ENCODE data around the gene GRM4.

GRM4 gene

DNA sequence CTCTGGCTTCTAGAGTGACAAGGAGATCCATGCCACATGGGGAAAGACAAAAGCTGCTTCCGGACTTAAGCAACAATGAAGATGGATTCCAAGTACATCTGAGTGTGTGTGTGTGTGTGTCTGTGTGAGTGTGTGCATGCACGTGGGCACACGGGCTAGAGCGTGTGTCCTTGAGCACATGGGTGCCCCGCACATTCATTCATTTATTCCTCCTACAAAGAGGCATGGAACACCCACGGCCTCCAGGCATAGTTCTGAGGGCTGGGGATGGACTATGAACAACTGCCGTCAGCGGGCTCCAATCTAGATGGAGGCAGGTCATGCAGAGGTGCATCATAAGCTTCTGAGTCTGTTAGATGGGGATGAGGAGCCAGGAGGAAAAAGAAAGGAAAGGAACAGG lies 49.1 kb downstream of the GRM4 start:
- TF ChIP-seq, protein P1, sequence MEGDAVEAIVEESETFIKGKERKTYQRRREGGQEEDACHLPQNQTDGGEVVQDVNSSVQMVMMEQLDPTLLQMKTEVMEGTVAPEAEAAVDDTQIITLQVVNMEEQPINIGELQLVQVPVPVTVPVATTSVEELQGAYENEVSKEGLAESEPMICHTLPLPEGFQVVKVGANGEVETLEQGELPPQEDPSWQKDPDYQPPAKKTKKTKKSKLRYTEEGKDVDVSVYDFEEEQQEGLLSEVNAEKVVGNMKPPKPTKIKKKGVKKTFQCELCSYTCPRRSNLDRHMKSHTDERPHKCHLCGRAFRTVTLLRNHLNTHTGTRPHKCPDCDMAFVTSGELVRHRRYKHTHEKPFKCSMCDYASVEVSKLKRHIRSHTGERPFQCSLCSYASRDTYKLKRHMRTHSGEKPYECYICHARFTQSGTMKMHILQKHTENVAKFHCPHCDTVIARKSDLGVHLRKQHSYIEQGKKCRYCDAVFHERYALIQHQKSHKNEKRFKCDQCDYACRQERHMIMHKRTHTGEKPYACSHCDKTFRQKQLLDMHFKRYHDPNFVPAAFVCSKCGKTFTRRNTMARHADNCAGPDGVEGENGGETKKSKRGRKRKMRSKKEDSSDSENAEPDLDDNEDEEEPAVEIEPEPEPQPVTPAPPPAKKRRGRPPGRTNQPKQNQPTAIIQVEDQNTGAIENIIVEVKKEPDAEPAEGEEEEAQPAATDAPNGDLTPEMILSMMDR (conservative IDR thresholded peaks at IDR 0.05; ENCODE audit: low read depth, low read length): no peak
- Histone ChIP-seq H2AFZ (ENCODE audit: low read depth) (no peak overlapping the region), H3K79me2 (ENCODE audit: insufficient read depth, low read depth) (no peaks in the 10 kb centered on the region), H3K27me3 (ENCODE audit: insufficient read depth, low read depth) (peaks cover 92% of the 10 kb centered on the region), H3K4me1 (ENCODE audit: low read depth, poor library complexity, severe bottlenecking) (no peaks in the 10 kb centered on the region), H3K27ac (no peak overlapping the region), H4K20me1 (ENCODE audit: insufficient read depth) (no peaks in the 10 kb centered on the region), H3K4me2 (no peak overlapping the region), H3K36me3 (ENCODE audit: insufficient read depth) (no peaks in the 10 kb centered on the region), H3K9ac (no peak overlapping the region), H3K4me3 (IDR thresholded peaks at IDR 0.05; ENCODE audit: insufficient read depth, low read depth, low read length) (no peak overlapping the region)

DNA sequence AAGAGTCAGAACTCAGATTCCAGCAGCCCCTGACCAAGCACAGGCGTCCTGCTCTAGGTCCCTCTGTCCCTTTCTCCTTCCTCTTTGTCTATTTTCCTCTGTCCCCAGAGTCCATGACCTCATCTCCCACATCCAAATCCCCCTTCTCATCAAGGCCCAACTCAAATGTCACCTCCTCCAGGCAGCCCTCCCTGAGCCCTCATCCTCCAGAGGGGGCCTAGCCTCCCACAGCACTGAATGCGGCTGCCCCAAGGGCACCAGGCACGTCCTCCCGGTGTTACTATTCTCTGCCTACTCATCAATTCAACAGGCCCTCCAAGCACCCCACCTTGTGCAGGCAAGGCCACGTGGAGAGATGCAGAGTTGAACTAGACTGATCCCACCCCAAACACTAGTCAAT lies 49.7 kb downstream of the GRM4 start:
- Histone ChIP-seq H3K79me2 (ENCODE audit: insufficient read depth, low read depth) (no peaks in the 10 kb centered on the region), H3K9ac (no peak overlapping the region), H3K27ac (no peak overlapping the region), H4K20me1 (ENCODE audit: insufficient read depth) (no peaks in the 10 kb centered on the region), H3K36me3 (ENCODE audit: insufficient read depth) (no peaks in the 10 kb centered on the region), H2AFZ (ENCODE audit: low read depth) (no peak overlapping the region), H3K4me1 (ENCODE audit: low read depth, poor library complexity, severe bottlenecking) (no peaks in the 10 kb centered on the region), H3K4me2 (no peak overlapping the region), H3K4me3 (IDR thresholded peaks at IDR 0.05; ENCODE audit: insufficient read depth, low read depth, low read length) (no peak overlapping the region), H3K27me3 (ENCODE audit: insufficient read depth, low read depth) (peaks cover 86% of the 10 kb centered on the region)
- TF ChIP-seq, protein P1 (conservative IDR thresholded peaks at IDR 0.05; ENCODE audit: low read depth, low read length): no peak

DNA sequence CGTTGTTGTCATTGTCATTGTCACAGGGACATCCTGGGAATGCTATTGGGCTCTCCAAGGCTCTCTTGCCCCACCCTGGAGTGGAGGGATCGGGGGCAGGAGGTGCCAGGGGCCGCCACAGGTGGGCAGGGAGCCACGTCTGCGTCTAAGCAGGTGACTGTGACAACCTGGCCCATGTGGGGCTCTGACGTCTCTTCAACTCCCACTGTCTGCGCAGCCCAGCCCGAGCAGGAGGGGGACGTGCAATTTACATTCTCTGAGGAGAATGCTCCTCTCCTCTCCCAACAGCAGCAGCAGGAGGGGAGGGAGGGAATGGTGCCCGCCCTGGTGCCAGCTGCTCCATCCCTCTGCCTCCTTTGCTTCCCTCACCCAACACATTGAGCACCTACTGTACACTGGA lies 50.1 kb downstream of the GRM4 start:
- Histone ChIP-seq H3K27me3 (ENCODE audit: insufficient read depth, low read depth) (peaks cover 85% of the 10 kb centered on the region), H3K79me2 (ENCODE audit: insufficient read depth, low read depth) (no peaks in the 10 kb centered on the region)

DNA sequence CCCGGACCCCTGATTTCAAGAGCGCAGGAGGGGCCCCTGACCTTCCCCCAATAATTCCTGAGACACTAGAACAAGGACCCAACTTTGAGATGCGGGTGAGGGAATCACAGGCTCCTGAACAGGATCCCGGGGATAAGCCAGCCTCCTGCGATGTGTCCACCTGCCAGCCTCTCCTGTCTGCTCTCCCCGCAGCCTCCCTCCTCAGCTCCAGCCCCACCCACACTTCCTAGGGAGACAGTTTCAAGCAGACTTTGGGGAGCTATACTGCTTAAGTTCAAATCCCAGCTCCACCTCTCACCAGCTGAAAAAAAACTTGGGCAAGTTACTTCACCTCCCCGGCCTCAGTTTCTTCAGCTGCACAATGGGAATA lies 50.8 kb downstream of the GRM4 start:
- no peaks in the 10 kb centered on the region for H3K4me1 ChIP-seq (ENCODE audit: low read depth, poor library complexity, severe bottlenecking)
- H3K36me3 ChIP-seq (ENCODE audit: insufficient read depth): no peaks in the 10 kb centered on the region
- TF ChIP-seq, protein P1 (conservative IDR thresholded peaks at IDR 0.05; ENCODE audit: low read depth, low read length): no peak
- no peak overlapping the region for H3K27ac ChIP-seq
- H3K4me2 ChIP-seq: no peak overlapping the region
- no peak overlapping the region for H2AFZ ChIP-seq (ENCODE audit: low read depth)
- no peaks in the 10 kb centered on the region for H3K79me2 ChIP-seq (ENCODE audit: insufficient read depth, low read depth)
- no peak overlapping the region for H3K9ac ChIP-seq
- no peaks in the 10 kb centered on the region for H4K20me1 ChIP-seq (ENCODE audit: insufficient read depth)
- H3K27me3 ChIP-seq (ENCODE audit: insufficient read depth, low read depth): peaks cover 82% of the 10 kb centered on the region
- H3K4me3 ChIP-seq (IDR thresholded peaks at IDR 0.05; ENCODE audit: insufficient read depth, low read depth, low read length): no peak overlapping the region

More for the DNA sequence above, 50.1 kb downstream of the GRM4 start:
- H3K36me3 ChIP-seq (ENCODE audit: insufficient read depth): no peaks in the 10 kb centered on the region
- no peak overlapping the region for H3K4me3 ChIP-seq (IDR thresholded peaks at IDR 0.05; ENCODE audit: insufficient read depth, low read depth, low read length)
- TF ChIP-seq, protein P1 (conservative IDR thresholded peaks at IDR 0.05; ENCODE audit: low read depth, low read length): no peak
- H2AFZ ChIP-seq (ENCODE audit: low read depth): no peak overlapping the region
- no peaks in the 10 kb centered on the region for H4K20me1 ChIP-seq (ENCODE audit: insufficient read depth)
- no peak overlapping the region for H3K4me2 ChIP-seq
- no peak overlapping the region for H3K9ac ChIP-seq
- no peaks in the 10 kb centered on the region for H3K4me1 ChIP-seq (ENCODE audit: low read depth, poor library complexity, severe bottlenecking)
- H3K27ac ChIP-seq: no peak overlapping the region
